ENCODE results near the gene ITGA7. TPM values are rescaled to one million over a fixed set of nuclear protein-coding genes. Genes with fewer than 3 reads are reported as not detected.
A peak's percentile ranks its signal among the peaks of the same experiment; 100 is the strongest.

The ITGA7 gene
- total RNA-seq, 1 experiment from 2014 or later: 2.5 TPM

- POLR2A ChIA-PET: interaction anchor here (0.5 to 0.9 kb wide), 2 partner anchors 13 to 713 kb away, joined by 3 to 4 read pairs; partner anchors contain the start of gene CD63
- ATAC-seq (peak; percentile 93), DNase-seq (ENCODE audit: low read depth, low spot score) (peak; percentile 64)
- in situ Hi-C loops (cut with HindIII; ENCODE audit: low pct_unique_long_range_greater_than_20kb, low sequenced_read_pairs): no loop called here
- no TSS peak for BruUV-seq (replicated peaks)
- Histone ChIP-seq H3K27ac (ENCODE audit: low read length) (peak within 1 kb of the TSS; percentile 93), H3K4me1 (ENCODE audit: control insufficient read depth, insufficient read depth, low read length) (peaks cover 23% of the 10 kb centered on the region), H3K36me3 (ENCODE audit: control insufficient read depth, insufficient read depth, low read length) (no peaks in the 10 kb centered on the region), H3K4me3 (ENCODE audit: low read depth in 2 of 2, low read length in 2 of 2) (peak within 1 kb of the TSS; percentile 70 to 78), H3K9me3 (ENCODE audit: control insufficient read depth, insufficient read depth, low read depth, low read length) (no peaks in the 10 kb centered on the region), H3K27me3 (ENCODE audit: control insufficient read depth, insufficient read depth, low read length) (no peaks in the 10 kb centered on the region)
- CTCF ChIA-PET: no interaction called here
- TF ChIP-seq CTCF (IDR thresholded peaks at IDR 0.05) (no peak), POLR2AphosphoS5 (IDR thresholded peaks at IDR 0.05; ENCODE audit: low read depth, low read length) (no peak; the same call in 1 of the 2 replicates), SIN3A (IDR thresholded peaks at IDR 0.05; ENCODE audit: borderline replicate concordance, insufficient read depth, low read depth, low read length) (peak; percentile 91; the same call in 1 of the 2 replicates)
- intact Hi-C loops (cut with micrococcal nuclease; ENCODE audit: unreplicated experiment): no loop called here
These were observed 8.3 kb upstream of the ITGA7 start, which contains the start of gene BLOC1S1 for GRCh38 chr12:55715833-55716581. TSS of gene BLOC1S1 (plus strand) at chr12:55716046. CDS start at chr12:55716052, 6 bp downstream.

GRCh38 chr12:55715169-55715764 lies 7.6 kb upstream of the ITGA7 start:
- in situ Hi-C loops (cut with HindIII; ENCODE audit: low pct_unique_long_range_greater_than_20kb, low sequenced_read_pairs) (no loop called here), intact Hi-C loops (cut with micrococcal nuclease; ENCODE audit: unreplicated experiment) (no loop called here)
- ChIA-PET CTCF (interaction anchor here (0.7 kb wide), 1 partner anchor 547 kb away, joined by 10 read pairs; no protein-coding TSS in a partner anchor), POLR2A (interaction anchor here (0.5 kb wide), 1 partner anchor 714 kb away, joined by 4 read pairs; no protein-coding TSS in a partner anchor)
- Histone ChIP-seq H3K4me1 (ENCODE audit: control insufficient read depth, insufficient read depth, low read length) (peaks cover 20% of the 10 kb centered on the region), H3K9me3 (ENCODE audit: control insufficient read depth, insufficient read depth, low read depth, low read length) (no peaks in the 10 kb centered on the region), H3K36me3 (ENCODE audit: control insufficient read depth, insufficient read depth, low read length) (no peaks in the 10 kb centered on the region), H3K4me3 (ENCODE audit: low read depth in 2 of 2, low read length in 2 of 2) (peak overlapping the region; percentile 70 to 78), H3K27me3 (ENCODE audit: control insufficient read depth, insufficient read depth, low read length) (no peaks in the 10 kb centered on the region), H3K27ac (ENCODE audit: low read length) (peak overlapping the region; percentile 93)
- DNase-seq (ENCODE audit: low read depth, low spot score) (no peak), ATAC-seq (no peak)
- TF ChIP-seq CTCF (IDR thresholded peaks at IDR 0.05) (no peak), TCF7L2 (IDR thresholded peaks at IDR 0.05; ENCODE audit: low read depth, low read length) (no peak), REST (IDR thresholded peaks at IDR 0.05; ENCODE audit: insufficient read depth in 1 of 2, low read depth in 2 of 2, low read length in 1 of 2) (no peak), SIN3A (IDR thresholded peaks at IDR 0.05; ENCODE audit: borderline replicate concordance, insufficient read depth, low read depth, low read length) (no peak), POLR2AphosphoS5 (IDR thresholded peaks at IDR 0.05; ENCODE audit: low read depth, low read length) (no peak)
- BruUV-seq (replicated peaks): TSS peak; percentile 89

Measured in Panc1 (cell line).